GM12892 (cell line): Measurements from ENCODE around the gene WDR35.

Source experiments
- POLR2A ChIP-seq: IDR thresholded peaks from 2 replicates; pipeline ENCODE4 v1.6.1; 2011; ENCODE audit warnings: low read depth, low read length, control low read depth
- POLR2AphosphoS5 ChIP-seq: IDR thresholded peaks from 2 replicates; pipeline ENCODE4 v1.6.1; 2011; ENCODE audit warnings: low read depth, low read length, control low read depth
- TAF1 ChIP-seq: IDR thresholded peaks from 2 replicates; pipeline ENCODE4 v1.6.1; 2011; ENCODE audit warnings: low read depth, mild to moderate bottlenecking, control low read depth, low read length, borderline replicate concordance

DNA sequence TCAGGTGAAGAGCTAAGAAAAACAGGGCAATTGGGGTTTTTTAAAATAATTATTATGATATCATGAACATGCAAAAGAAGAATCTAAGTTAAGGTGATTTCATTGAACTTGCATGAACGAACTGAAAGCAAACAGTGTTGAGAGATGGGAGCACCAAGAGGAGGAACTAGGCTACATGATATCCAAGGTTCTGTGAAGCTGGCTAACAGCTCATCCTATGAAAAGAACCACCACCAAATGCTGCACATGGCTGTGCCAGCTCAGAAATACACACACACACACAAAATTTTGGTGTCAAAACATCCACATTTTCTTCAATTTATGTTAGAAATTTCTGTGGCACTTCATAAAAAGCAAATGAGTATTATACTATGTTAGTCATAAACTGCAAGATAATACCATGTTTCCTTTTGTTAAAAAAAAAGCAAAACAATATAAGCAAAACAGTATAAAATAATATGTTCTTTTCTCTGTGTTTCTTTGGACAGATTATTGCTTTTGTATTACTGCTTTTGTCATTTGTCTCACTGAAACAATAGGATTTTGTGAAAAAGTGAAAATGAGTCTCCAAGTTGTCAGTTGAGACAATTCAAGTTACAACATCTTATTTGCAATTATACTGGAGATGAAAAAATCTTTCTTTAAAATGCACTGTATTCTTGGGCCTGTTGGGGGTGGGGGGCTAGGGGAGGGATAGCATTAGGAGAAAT is 75.5 kb downstream of the WDR35 start:
- no peak for TF ChIP-seq POLR2AphosphoS5
- no peak for TF ChIP-seq TAF1
- TF ChIP-seq POLR2A = no peak
